Osteocyte (in vitro differentiated cells): Measurements from ENCODE around the gene PHTF2. TPM values are rescaled to one million over a fixed set of nuclear protein-coding genes. Genes with fewer than 3 reads are reported as not detected.

ENCODE experiments used
- DNase-seq: peaks from one replicate; pipeline ENCODE4 v3.0.0; 2021; ENCODE audit warnings: mixed read lengths; ENCODE audit not compliant: unreplicated experiment; ENCODE audit errors: extremely low spot score
- H3K27ac Mint-ChIP-seq: one replicate; pipeline ENCODE4 v1.8.0; 2021; ENCODE audit warnings: mild to moderate bottlenecking, mixed read lengths; ENCODE audit not compliant: unreplicated experiment
- H3K27me3 Mint-ChIP-seq: one replicate; pipeline ENCODE4 v1.8.0; 2021; ENCODE audit warnings: mixed read lengths; ENCODE audit not compliant: unreplicated experiment
- H3K36me3 Mint-ChIP-seq: one replicate; pipeline ENCODE4 v1.8.0; 2021; ENCODE audit warnings: mixed read lengths; ENCODE audit not compliant: unreplicated experiment
- H3K4me1 Mint-ChIP-seq: one replicate; pipeline ENCODE4 v1.8.0; 2021; ENCODE audit warnings: mixed read lengths; ENCODE audit not compliant: unreplicated experiment
- H3K4me3 Mint-ChIP-seq: one replicate; pipeline ENCODE4 v1.8.0; 2021; ENCODE audit warnings: mild to moderate bottlenecking, moderate library complexity, mixed read lengths; ENCODE audit not compliant: unreplicated experiment
- H3K9me3 Mint-ChIP-seq: one replicate; pipeline ENCODE4 v1.8.0; 2021; ENCODE audit warnings: mixed read lengths; ENCODE audit not compliant: unreplicated experiment
- total RNA-seq: library from RNA; stranded (reverse); gene quantifications from 2 replicates; pipeline ENCODE4 v1.2.1, GENCODE V29; 2021
- TF ChIP-seq, protein P1 (sequence below): fragments of 200-600 bp; sonication (generic); IDR thresholded peaks from 2 replicates; pipeline ENCODE4 v1.5.0; 2021; ENCODE audit warnings: antibody characterized with exemption, mild to moderate bottlenecking, moderate library complexity

PHTF2 gene
- total RNA-seq, 1 donor from 2014 or later = 29.3 TPM

DNA sequence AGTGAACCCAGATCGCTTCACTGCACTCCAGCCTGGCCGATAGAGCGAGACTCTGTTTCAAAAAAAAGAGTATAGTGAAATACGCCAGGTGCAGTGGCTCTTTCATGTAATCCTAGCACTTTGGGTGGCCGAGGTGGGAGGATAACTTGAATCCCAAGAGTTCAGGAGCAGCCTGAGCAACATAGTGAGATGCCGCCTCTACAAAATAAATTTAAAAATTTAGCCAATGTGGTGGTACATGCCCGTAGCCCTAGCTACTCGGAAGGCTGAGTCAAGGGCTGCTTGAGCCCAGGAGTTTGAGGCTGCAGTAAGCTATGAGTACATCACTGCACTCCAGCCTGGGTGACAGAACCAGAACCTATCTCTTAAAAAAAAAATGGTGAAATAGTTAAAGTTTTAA is 28.3 kb upstream of the PHTF2 start:
- DNase-seq = no peak
- no peak overlapping the region for H3K27ac Mint-ChIP-seq
- TF ChIP-seq, protein P1, sequence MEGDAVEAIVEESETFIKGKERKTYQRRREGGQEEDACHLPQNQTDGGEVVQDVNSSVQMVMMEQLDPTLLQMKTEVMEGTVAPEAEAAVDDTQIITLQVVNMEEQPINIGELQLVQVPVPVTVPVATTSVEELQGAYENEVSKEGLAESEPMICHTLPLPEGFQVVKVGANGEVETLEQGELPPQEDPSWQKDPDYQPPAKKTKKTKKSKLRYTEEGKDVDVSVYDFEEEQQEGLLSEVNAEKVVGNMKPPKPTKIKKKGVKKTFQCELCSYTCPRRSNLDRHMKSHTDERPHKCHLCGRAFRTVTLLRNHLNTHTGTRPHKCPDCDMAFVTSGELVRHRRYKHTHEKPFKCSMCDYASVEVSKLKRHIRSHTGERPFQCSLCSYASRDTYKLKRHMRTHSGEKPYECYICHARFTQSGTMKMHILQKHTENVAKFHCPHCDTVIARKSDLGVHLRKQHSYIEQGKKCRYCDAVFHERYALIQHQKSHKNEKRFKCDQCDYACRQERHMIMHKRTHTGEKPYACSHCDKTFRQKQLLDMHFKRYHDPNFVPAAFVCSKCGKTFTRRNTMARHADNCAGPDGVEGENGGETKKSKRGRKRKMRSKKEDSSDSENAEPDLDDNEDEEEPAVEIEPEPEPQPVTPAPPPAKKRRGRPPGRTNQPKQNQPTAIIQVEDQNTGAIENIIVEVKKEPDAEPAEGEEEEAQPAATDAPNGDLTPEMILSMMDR = no peak
- peaks cover 24% of the 10 kb centered on the region for H3K36me3 Mint-ChIP-seq
- H3K4me1 Mint-ChIP-seq = peaks cover 12% of the 10 kb centered on the region
- no peaks in the 10 kb centered on the region for H3K27me3 Mint-ChIP-seq
- H3K9me3 Mint-ChIP-seq = no peaks in the 10 kb centered on the region
- no peak overlapping the region for H3K4me3 Mint-ChIP-seq

DNA sequence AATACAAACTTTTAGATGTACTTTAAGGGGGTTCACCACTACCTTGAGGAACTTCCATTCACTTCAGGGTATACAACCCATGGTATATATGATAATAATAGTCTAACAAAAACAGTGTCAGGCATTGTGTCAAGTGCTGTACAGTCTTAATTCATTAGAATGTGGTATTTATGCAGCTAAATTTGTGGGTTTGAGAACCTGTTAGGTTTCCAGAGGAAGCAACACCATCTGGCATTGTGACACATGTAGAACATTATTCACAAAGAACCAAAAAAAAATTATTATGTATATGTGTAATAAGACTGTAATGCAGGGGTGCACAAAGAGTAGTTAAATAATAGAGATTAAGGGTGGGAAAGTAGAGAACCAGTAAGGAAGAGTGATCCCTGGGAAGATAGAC is 26.7 kb upstream of the PHTF2 start:
- DNase-seq = no peak
- Mint-ChIP-seq H3K27ac (no peak overlapping the region), H3K9me3 (peaks cover 8% of the 10 kb centered on the region), H3K36me3 (peaks cover 33% of the 10 kb centered on the region), H3K4me3 (no peak overlapping the region), H3K4me1 (peaks cover 3% of the 10 kb centered on the region), H3K27me3 (no peaks in the 10 kb centered on the region)
- TF ChIP-seq, protein P1 = no peak

DNA sequence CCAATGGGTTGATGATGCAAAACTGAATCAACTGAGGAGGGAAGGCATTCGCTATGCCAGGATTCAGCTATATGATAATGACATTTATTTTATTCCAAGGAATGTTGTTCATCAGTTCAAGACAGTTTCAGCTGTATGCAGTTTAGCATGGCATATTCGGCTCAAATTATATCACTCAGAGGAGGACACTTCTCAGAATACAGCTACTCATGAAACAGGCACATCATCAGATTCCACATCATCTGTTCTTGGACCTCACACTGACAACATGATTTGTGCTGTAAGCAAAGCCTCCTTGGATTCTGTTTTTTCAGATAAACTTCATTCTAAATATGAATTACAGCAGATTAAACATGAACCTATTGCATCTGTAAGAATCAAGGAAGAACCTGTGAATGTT is 20.0 kb upstream of the PHTF2 start:
- Mint-ChIP-seq H3K27me3 (no peaks in the 10 kb centered on the region), H3K4me1 (no peaks in the 10 kb centered on the region), H3K9me3 (peaks cover 14% of the 10 kb centered on the region), H3K4me3 (no peak overlapping the region), H3K27ac (no peak overlapping the region), H3K36me3 (peaks cover 54% of the 10 kb centered on the region)
- TF ChIP-seq, protein P1 = no peak
- DNase-seq = no peak

DNA sequence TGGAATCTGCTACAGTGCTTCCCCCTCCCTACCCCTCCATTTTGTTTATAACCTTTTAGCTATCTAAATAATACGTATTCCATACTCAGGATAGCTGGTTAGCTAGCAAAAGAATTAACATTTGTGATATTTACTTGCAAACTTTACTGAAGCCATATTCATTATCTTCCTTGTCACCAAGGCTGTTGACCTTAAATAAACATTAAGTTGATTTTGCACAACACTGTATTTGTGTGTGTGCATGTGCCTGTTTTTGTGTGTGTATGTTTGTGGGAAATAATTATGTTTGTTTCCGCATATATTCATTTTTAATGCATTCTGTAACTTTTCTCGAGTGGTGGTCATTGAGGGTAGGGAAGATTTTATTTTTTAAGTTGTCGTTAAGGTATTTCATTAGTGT is 16.2 kb upstream of the PHTF2 start:
- no peak for DNase-seq
- H3K27ac Mint-ChIP-seq = no peak overlapping the region
- peaks cover 2% of the 10 kb centered on the region for H3K9me3 Mint-ChIP-seq
- H3K36me3 Mint-ChIP-seq = peaks cover 39% of the 10 kb centered on the region
- no peaks in the 10 kb centered on the region for H3K27me3 Mint-ChIP-seq
- H3K4me3 Mint-ChIP-seq = no peak overlapping the region
- no peaks in the 10 kb centered on the region for H3K4me1 Mint-ChIP-seq
- TF ChIP-seq, protein P1 = no peak

DNA sequence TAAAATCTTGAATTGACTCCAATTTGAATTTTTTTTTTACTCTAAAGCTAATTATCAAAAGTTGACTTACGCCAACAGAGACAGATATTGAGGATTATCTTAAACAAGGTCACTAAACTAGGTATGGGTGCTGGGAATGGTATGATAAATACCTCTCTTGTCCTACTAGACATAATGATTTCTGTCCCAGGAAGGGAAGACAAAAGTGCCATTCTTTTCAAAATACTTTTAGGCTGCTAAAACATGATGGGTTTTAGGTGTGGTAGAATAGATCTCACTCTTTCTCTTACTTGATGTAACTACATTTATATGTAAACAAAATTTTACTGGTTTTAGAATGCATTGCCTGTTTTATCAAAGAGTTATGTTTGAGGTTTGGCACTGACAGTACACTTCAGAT is 15.5 kb upstream of the PHTF2 start:
- Mint-ChIP-seq H3K27me3 (no peaks in the 10 kb centered on the region), H3K4me1 (no peaks in the 10 kb centered on the region), H3K9me3 (no peaks in the 10 kb centered on the region), H3K4me3 (no peak overlapping the region), H3K27ac (no peak overlapping the region), H3K36me3 (peaks cover 36% of the 10 kb centered on the region)
- no peak for DNase-seq
- TF ChIP-seq, protein P1 = no peak
